ENCODE measurements around the gene SIPA1L3. TPM values are rescaled to one million over a fixed set of nuclear protein-coding genes. Genes with fewer than 3 reads are reported as not detected.

The SIPA1L3 gene
- total and polyA plus RNA-seq, 2 donors from 2014 or later, result 5.8 to 61.7 TPM

DNA sequence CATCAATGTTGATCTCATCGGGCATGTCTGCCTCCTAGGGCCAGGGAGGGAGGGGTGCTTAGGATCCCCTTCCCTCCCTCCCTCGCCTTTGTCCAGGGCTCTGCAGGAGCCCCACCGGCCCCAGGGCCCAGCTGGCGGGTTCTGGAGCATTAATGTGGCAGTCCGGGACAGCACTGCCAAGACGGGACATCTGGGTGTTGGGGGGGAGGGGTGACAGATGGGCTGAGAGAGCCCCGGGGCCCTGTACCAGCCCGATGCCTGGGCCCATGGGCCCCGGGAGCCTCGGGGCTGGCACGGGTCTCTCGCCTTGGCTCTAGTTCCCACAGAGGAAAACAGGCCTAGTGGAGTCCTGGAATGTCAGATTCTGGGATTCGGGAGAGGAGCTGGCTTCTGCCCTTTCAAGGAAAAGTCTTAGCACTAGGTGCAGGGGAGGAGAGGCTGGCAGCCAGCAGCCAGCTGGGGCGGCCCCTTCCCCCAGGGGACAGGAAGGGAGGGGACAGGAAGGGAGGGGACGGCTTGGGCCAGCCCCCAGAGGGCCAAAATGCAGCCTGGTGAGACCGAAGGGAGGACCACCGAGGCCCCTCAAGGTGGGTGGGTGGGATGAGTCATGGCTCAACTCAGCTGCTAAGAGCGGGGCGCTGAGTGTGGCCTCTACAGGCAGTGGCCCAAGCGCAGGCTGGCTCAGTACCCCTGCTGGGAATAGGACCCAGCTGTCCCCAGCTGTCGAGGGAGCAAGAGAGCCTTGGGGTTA, 346.1 kb downstream of the SIPA1L3 start:
- Histone ChIP-seq H3K4me3 (ENCODE audit: low read length in 3 of 3) (peak overlapping the region in 1 of 3 donors; percentile 19), H3K9ac (ENCODE audit: low read length in 3 of 3) (peak overlapping the region in 1 of 3 donors; percentile 52), H3K27me3 (ENCODE audit: control insufficient read depth, insufficient read depth, low read length) (no peaks in the 10 kb centered on the region), H3K36me3 (ENCODE audit: control insufficient read depth in 2 of 3, insufficient read depth in 3 of 3, low read length in 3 of 3) (no peaks in the 10 kb centered on the region), H3K4me1 (ENCODE audit: control insufficient read depth in 2 of 3, insufficient read depth in 2 of 3, low read depth in 1 of 3, low read length in 3 of 3) (peaks cover 0 to 9% (median 4%) of the 10 kb centered on the region in 3 donors), H3K9me3 (ENCODE audit: control insufficient read depth in 2 of 3, insufficient read depth in 1 of 3, low read length in 3 of 3) (no peaks in the 10 kb centered on the region), H3K27ac (ENCODE audit: low read depth in 2 of 2, low read length in 2 of 2) (peak overlapping the region; percentile 83 to 89)
- DNase-seq (peak in 3 of 5 donors; percentile 62 to 86 (median 66)), FAIRE-seq (no peak)
- TF ChIP-seq, protein P1, sequence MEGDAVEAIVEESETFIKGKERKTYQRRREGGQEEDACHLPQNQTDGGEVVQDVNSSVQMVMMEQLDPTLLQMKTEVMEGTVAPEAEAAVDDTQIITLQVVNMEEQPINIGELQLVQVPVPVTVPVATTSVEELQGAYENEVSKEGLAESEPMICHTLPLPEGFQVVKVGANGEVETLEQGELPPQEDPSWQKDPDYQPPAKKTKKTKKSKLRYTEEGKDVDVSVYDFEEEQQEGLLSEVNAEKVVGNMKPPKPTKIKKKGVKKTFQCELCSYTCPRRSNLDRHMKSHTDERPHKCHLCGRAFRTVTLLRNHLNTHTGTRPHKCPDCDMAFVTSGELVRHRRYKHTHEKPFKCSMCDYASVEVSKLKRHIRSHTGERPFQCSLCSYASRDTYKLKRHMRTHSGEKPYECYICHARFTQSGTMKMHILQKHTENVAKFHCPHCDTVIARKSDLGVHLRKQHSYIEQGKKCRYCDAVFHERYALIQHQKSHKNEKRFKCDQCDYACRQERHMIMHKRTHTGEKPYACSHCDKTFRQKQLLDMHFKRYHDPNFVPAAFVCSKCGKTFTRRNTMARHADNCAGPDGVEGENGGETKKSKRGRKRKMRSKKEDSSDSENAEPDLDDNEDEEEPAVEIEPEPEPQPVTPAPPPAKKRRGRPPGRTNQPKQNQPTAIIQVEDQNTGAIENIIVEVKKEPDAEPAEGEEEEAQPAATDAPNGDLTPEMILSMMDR (IDR thresholded peaks at IDR 0.05; ENCODE audit: borderline replicate concordance, extremely low read depth, insufficient read depth), result no peak
- intact Hi-C loops (cut with DNase I), result no loop called here

DNA sequence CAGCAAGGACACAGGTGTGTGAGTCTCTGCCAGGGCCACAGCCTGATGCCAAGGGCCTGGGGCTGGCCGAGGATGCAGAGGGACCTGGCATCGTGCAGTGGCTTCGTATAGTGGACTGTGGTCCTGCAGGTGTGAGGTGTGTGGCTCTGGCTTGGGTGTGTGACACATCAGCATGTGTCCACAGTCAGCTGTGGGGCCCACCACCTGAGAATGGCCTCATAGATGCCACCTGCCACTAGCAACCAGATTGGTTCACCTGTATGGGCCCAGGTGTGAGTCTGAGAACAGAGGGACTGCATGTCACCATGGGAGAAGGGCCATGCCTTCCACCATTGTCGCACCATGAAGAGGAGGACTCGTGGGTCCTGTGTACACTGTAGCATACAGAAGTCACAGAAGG, 346.8 kb downstream of the SIPA1L3 start:
- Histone ChIP-seq H3K9ac (ENCODE audit: low read length in 3 of 3) (peak overlapping the region in 1 of 3 donors; percentile 52), H3K4me1 (ENCODE audit: control insufficient read depth in 2 of 3, insufficient read depth in 2 of 3, low read depth in 1 of 3, low read length in 3 of 3) (peaks cover 0 to 9% (median 4%) of the 10 kb centered on the region in 3 donors), H3K27me3 (ENCODE audit: control insufficient read depth, insufficient read depth, low read length) (no peaks in the 10 kb centered on the region), H3K36me3 (ENCODE audit: control insufficient read depth in 2 of 3, insufficient read depth in 3 of 3, low read length in 3 of 3) (no peaks in the 10 kb centered on the region), H3K27ac (ENCODE audit: low read depth in 2 of 2, low read length in 2 of 2) (peak overlapping the region; percentile 83 to 89), H3K4me3 (ENCODE audit: low read length in 3 of 3) (peak overlapping the region in 1 of 3 donors; percentile 19), H3K9me3 (ENCODE audit: control insufficient read depth in 2 of 3, insufficient read depth in 1 of 3, low read length in 3 of 3) (no peaks in the 10 kb centered on the region)
- DNase-seq (no peak), FAIRE-seq (no peak)
- intact Hi-C loops (cut with DNase I), result no loop called here
- TF ChIP-seq, protein P1 (IDR thresholded peaks at IDR 0.05; ENCODE audit: borderline replicate concordance, extremely low read depth, insufficient read depth), result no peak

DNA sequence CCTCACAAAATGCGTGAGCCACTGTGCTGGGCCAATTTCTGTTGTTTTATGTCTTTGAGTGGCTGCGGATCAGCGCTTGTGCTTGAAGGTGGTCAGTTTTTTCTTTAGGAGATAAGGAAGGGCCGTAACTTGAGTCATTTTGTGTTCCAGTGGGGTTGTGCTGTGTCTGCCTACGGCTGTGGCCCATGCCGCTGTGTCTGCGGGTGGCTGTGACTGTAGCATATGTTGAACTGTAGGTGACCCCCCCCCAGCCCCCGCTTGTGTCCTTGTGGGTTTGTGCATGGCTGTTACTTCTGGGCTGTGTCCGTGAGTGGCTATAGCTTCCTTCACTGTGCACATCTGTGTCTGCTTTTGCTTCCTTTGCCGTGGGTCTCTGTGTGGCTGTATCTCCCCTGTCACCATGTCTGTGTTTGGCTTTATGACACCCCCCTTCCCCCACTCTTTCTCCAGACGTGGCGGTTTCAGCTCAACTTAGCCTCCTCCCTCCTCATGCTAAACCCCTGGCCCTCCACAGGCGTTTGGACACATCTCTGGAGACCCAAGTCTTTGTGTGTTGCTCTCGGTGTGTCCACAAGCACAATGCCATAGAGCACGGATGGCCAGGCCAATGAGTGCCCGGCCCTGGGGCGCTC, 348.5 kb downstream of the SIPA1L3 start:
- Histone ChIP-seq H3K27me3 (ENCODE audit: control insufficient read depth, insufficient read depth, low read length) (no peaks in the 10 kb centered on the region), H3K27ac (ENCODE audit: low read depth in 2 of 2, low read length in 2 of 2) (peak overlapping the region; percentile 54 to 63), H3K9ac (ENCODE audit: low read length in 3 of 3) (peak overlapping the region in 2 of 3 donors; percentile 19 to 23), H3K4me1 (ENCODE audit: control insufficient read depth in 2 of 3, insufficient read depth in 2 of 3, low read depth in 1 of 3, low read length in 3 of 3) (peaks cover 0 to 9% (median 4%) of the 10 kb centered on the region in 3 donors), H3K4me3 (ENCODE audit: low read length in 3 of 3) (peak overlapping the region; percentile 30 to 60 (median 51)), H3K36me3 (ENCODE audit: control insufficient read depth in 2 of 3, insufficient read depth in 3 of 3, low read length in 3 of 3) (no peaks in the 10 kb centered on the region), H3K9me3 (ENCODE audit: control insufficient read depth in 2 of 3, insufficient read depth in 1 of 3, low read length in 3 of 3) (no peaks in the 10 kb centered on the region)
- DNase-seq (peak in 3 of 5 donors; percentile 52 to 73 (median 57)), FAIRE-seq (no peak)
- TF ChIP-seq, protein P1 (IDR thresholded peaks at IDR 0.05; ENCODE audit: borderline replicate concordance, extremely low read depth, insufficient read depth), result no peak
- intact Hi-C loops (cut with DNase I), result no loop called here

Other genes with a start within 250 kb of the SIPA1L3 start
- gene ZNF607, start 187.4 kb upstream of the SIPA1L3 start, total RNA-seq, result 9.9 TPM
- 4.0 TPM for gene ZNF607, start 187.4 kb upstream of the SIPA1L3 start, polyA plus RNA-seq (ENCODE audit: insufficient read depth, low read depth, low replicate concordance)
- gene ZNF573, start 127.6 kb upstream of the SIPA1L3 start, total RNA-seq, result 12.2 TPM
- 1.5 TPM for gene ZNF573, start 127.6 kb upstream of the SIPA1L3 start, polyA plus RNA-seq (ENCODE audit: insufficient read depth, low read depth, low replicate concordance)
- gene WDR87, start 614 bp upstream of the SIPA1L3 start, total RNA-seq, result not detected
- not detected for gene WDR87, start 614 bp upstream of the SIPA1L3 start, polyA plus RNA-seq (ENCODE audit: insufficient read depth, low read depth, low replicate concordance)